IMR-90 (cell line): Measurements from ENCODE around the gene WFDC8. TPM values are rescaled to one million over a fixed set of nuclear protein-coding genes. Genes with fewer than 3 reads are reported as not detected.

Experiments used
- ATAC-seq: fragments of 200-7000 bp; cut with Tn5 transposase; 2 replicates; pipeline ENCODE4 v1.9.1; 2020; ENCODE audit warnings: low read depth, mild to moderate bottlenecking, moderate library complexity
- BruUV-seq: library from RNA; stranded (reverse); fragments of 400-500 nt; replicated peaks from 2 replicates; lab custom pipeline; 2021; lab: Mats Ljungman, UMichigan
- CTCF ChIA-PET: fragments of 300-600 bp; formaldehyde crosslinking; extraction: SDS; loops from one replicate; lab custom pipeline; 2021; ENCODE audit warnings: antibody characterized with exemption; lab: Yijun Ruan, JAX
- POLR2A ChIA-PET: fragments of 300-600 bp; sonication (Branson Sonifier 250); formaldehyde crosslinking; loops from one replicate; lab custom pipeline; 2022; ENCODE audit warnings: antibody characterized with exemption; ENCODE audit not compliant: unreplicated experiment; lab: Charles Lee
- DNase-seq: peaks from one replicate; pipeline ENCODE4 v3.0.0; 2013
- H2AFZ ChIP-seq: replicated peaks from 2 replicates; pipeline ENCODE3; 2013; ENCODE audit warnings: low read length, mild to moderate bottlenecking; ENCODE audit not compliant: poor library complexity
- H2AK5ac ChIP-seq: 2 replicates; pipeline ENCODE4 v1.6.1; 2013; ENCODE audit warnings: low read depth, low read length, inconsistent platforms
- H2AK9ac ChIP-seq: replicated peaks from 2 replicates; pipeline ENCODE3; 2013; ENCODE audit warnings: mild to moderate bottlenecking, low read depth, low read length, moderate library complexity; ENCODE audit not compliant: poor library complexity
- H2BK120ac ChIP-seq: 2 replicates; pipeline ENCODE4 v1.6.1; 2013; ENCODE audit warnings: low read depth, low read length, inconsistent platforms
- H2BK15ac ChIP-seq: 3 replicates; pipeline ENCODE4 v1.6.1; 2013; ENCODE audit warnings: low read depth, low read length, inconsistent platforms
- H2BK20ac ChIP-seq: 2 replicates; pipeline ENCODE4 v1.6.1; 2013; ENCODE audit warnings: low read depth, mild to moderate bottlenecking, inconsistent platforms, low read length, moderate library complexity
- H2BK5ac ChIP-seq: 2 replicates; pipeline ENCODE4 v1.6.1; 2013; ENCODE audit warnings: mild to moderate bottlenecking, low read depth, low read length, inconsistent platforms; ENCODE audit not compliant: poor library complexity, severe bottlenecking
- H3K14ac ChIP-seq: replicated peaks from 2 replicates; pipeline ENCODE4 v1.6.1; 2013; ENCODE audit warnings: low read depth, low read length, inconsistent platforms
- H3K18ac ChIP-seq: 2 replicates; pipeline ENCODE4 v1.6.1; 2013; ENCODE audit warnings: low read depth, low read length, control low read depth
- H3K23ac ChIP-seq: 2 replicates; pipeline ENCODE4 v1.6.1; 2013; ENCODE audit warnings: low read depth, low read length, inconsistent platforms
- H3K27ac ChIP-seq: 2 replicates; pipeline ENCODE4 v1.5.1; 2013; ENCODE audit warnings: mild to moderate bottlenecking, control low read depth, low read length; ENCODE audit not compliant: insufficient read depth
- H3K27me3 ChIP-seq: 2 replicates; pipeline ENCODE4 v1.6.1; 2013; ENCODE audit warnings: low read length; ENCODE audit not compliant: control insufficient read depth, insufficient read depth
- H3K36me3 ChIP-seq: 2 replicates; pipeline ENCODE4 v1.6.1; 2013; ENCODE audit warnings: low read length, mixed read lengths; ENCODE audit not compliant: control insufficient read depth, insufficient read depth
- H3K4ac ChIP-seq: 2 replicates; pipeline ENCODE4 v1.6.1; 2013; ENCODE audit warnings: low read depth, low read length, inconsistent platforms
- H3K4me1 ChIP-seq: 2 replicates; pipeline ENCODE4 v1.6.1; 2013; ENCODE audit warnings: low read length, mixed read lengths; ENCODE audit not compliant: control insufficient read depth, insufficient read depth
- H3K4me2 ChIP-seq: 2 replicates; pipeline ENCODE4 v1.6.1; 2013; ENCODE audit warnings: low read depth, mild to moderate bottlenecking, control low read depth, low read length, moderate library complexity
- H3K4me3 ChIP-seq: 2 replicates; pipeline ENCODE4 v1.5.1; 2013; ENCODE audit warnings: low read depth, mild to moderate bottlenecking, control low read depth, low read length, moderate library complexity; ENCODE audit not compliant: insufficient read depth
- H3K56ac ChIP-seq: 2 replicates; pipeline ENCODE4 v1.6.1; 2013; ENCODE audit warnings: low read length, inconsistent platforms; ENCODE audit not compliant: insufficient read depth; ENCODE audit errors: extremely low read depth
- H3K79me1 ChIP-seq, 2 experiments: 2 replicates each; pipeline ENCODE4 v1.6.1; 2013; ENCODE audit warnings: low read length in 2 of 2, inconsistent platforms in 1 of 2, low read depth in 1 of 2
- H3K9ac ChIP-seq: 2 replicates; pipeline ENCODE4 v1.6.1; 2013; ENCODE audit warnings: low read depth, low read length, control low read depth
- H3K9me1 ChIP-seq: 2 replicates; pipeline ENCODE4 v1.6.1; 2013; ENCODE audit warnings: low read length, inconsistent platforms; ENCODE audit not compliant: insufficient read depth
- H3K9me3 ChIP-seq: 2 replicates; pipeline ENCODE4 v1.6.1; 2013; ENCODE audit warnings: low read length; ENCODE audit not compliant: control insufficient read depth, insufficient read depth
- H4K20me1 ChIP-seq: 2 replicates; pipeline ENCODE4 v1.6.1; 2013; ENCODE audit warnings: low read length, inconsistent platforms; ENCODE audit not compliant: insufficient read depth
- H4K5ac ChIP-seq: 2 replicates; pipeline ENCODE4 v1.6.1; 2013; ENCODE audit warnings: mild to moderate bottlenecking, low read depth, low read length, control low read depth
- H4K8ac ChIP-seq, 2 experiments: 2 replicates each; pipeline ENCODE4 v1.6.1; 2013; ENCODE audit warnings: low read depth in 2 of 2, low read length in 2 of 2, control low read depth in 1 of 2, inconsistent platforms in 1 of 2
- H4K91ac ChIP-seq: 2 replicates; pipeline ENCODE4 v1.6.1; 2013; ENCODE audit warnings: low read depth, low read length, inconsistent platforms; ENCODE audit not compliant: insufficient read depth
- BHLHE40 ChIP-seq: fragments of 150-350 bp; IDR thresholded peaks from 2 replicates; pipeline ENCODE4 v1.6.1; 2016; ENCODE audit warnings: mild to moderate bottlenecking, low read depth, low read length
- CEBPB ChIP-seq: IDR thresholded peaks from 2 replicates; pipeline ENCODE4 v1.6.1; 2012; ENCODE audit warnings: low read depth, low read length, improper control_type of control experiment
- CHD1 ChIP-seq: IDR thresholded peaks from 2 replicates; pipeline ENCODE4 v1.6.1; 2012; ENCODE audit warnings: low read depth, low read length, improper control_type of control experiment
- FOS ChIP-seq: fragments of 150-350 bp; IDR thresholded peaks from 2 replicates; pipeline ENCODE4 v1.6.1; 2016; ENCODE audit warnings: low read depth, low read length
- MAFK ChIP-seq: IDR thresholded peaks from 2 replicates; pipeline ENCODE4 v1.6.1; 2012; ENCODE audit warnings: low read depth, low read length, improper control_type of control experiment
- MAZ ChIP-seq: IDR thresholded peaks from 2 replicates; pipeline ENCODE4 v1.6.1; 2012; ENCODE audit warnings: low read depth, mild to moderate bottlenecking, low read length, improper control_type of control experiment, moderate library complexity, borderline replicate concordance
- MXI1 ChIP-seq: IDR thresholded peaks from 2 replicates; pipeline ENCODE4 v1.6.1; 2012; ENCODE audit warnings: low read depth, mild to moderate bottlenecking, low read length, moderate library complexity, borderline replicate concordance
- NFE2L2 ChIP-seq: fragments of 150-350 bp; IDR thresholded peaks from 2 replicates; pipeline ENCODE4 v1.6.1; 2016; ENCODE audit warnings: low read depth, mild to moderate bottlenecking, low read length
- POLR2A ChIP-seq: IDR thresholded peaks from 2 replicates; pipeline ENCODE4 v1.6.1; 2012; ENCODE audit warnings: mild to moderate bottlenecking, low read depth, low read length
- RAD21 ChIP-seq: IDR thresholded peaks from 2 replicates; pipeline ENCODE4 v1.6.1; 2012; ENCODE audit warnings: low read length, improper control_type of control experiment
- RCOR1 ChIP-seq: IDR thresholded peaks from 2 replicates; pipeline ENCODE4 v1.6.1; 2012; ENCODE audit warnings: mild to moderate bottlenecking, low read length, improper control_type of control experiment; ENCODE audit not compliant: insufficient replicate concordance
- RFX5 ChIP-seq: IDR thresholded peaks from 2 replicates; pipeline ENCODE4 v1.8.0; 2012; ENCODE audit warnings: low read depth, mild to moderate bottlenecking, low read length, moderate library complexity
- WGBS, 2 experiments: methylation state at CpG; one replicate each; pipeline versions ENCODE4 v1.1.5 to v1.1.7; 2013; ENCODE audit warnings: missing lambda C conversion rate in 2 of 2; ENCODE audit not compliant: insufficient read length in 1 of 2; ENCODE audit errors: extremely low coverage in 2 of 2; 5-methylcytosine and 5-hydroxymethylcytosine counted together
- dilution Hi-C: fragments of 300-500 bp; cut with HindIII; formaldehyde crosslinking; loops from one replicate; pipeline ENCODE4 v1.14.3; 2018; ENCODE audit warnings: low sequenced_read_pairs; ENCODE audit not compliant: unreplicated experiment
- in situ Hi-C: fragments of 300-500 bp; cut with MboI; formaldehyde crosslinking; loops from 3 replicates; pipeline ENCODE4 v1.14.3; 2019; ENCODE audit warnings: low sequenced_read_pairs, inconsistent platforms, mixed read lengths
- intact Hi-C: fragments of 100-400 bp; cut with micrococcal nuclease; formaldehyde crosslinking; loops from 2 replicates; pipeline ENCODE4 v1.10.0; 2022
- polyA plus RNA-seq, 3 experiments: library from polyadenylated mRNA; depleted of rRNA; stranded (reverse); fragments of >200 nt; gene quantifications; 2 replicates each; pipeline ENCODE4 v1.2.3, GENCODE V29; 2012; ENCODE audit warnings: low replicate concordance in 1 of 3
- total RNA-seq: library from RNA; depleted of rRNA; stranded (reverse); fragments of >200 nt; gene quantifications from 2 replicates; pipeline ENCODE4 v1.2.3, GENCODE V29; 2012
- TF ChIP-seq, protein P1 (sequence below): fragments of 150-350 bp; IDR thresholded peaks from 2 replicates; pipeline ENCODE4 v1.6.1; 2016; ENCODE audit warnings: low read depth, mild to moderate bottlenecking, low read length, moderate library complexity, borderline replicate concordance
- TF ChIP-seq, protein P2 (sequence below): conservative IDR thresholded peaks from 2 replicates; pipeline ENCODE4 v1.5.1; 2012; ENCODE audit warnings: mild to moderate bottlenecking, low read depth, low read length, improper control_type of control experiment

The WFDC8 gene
- total and polyA plus RNA-seq, 2 of the 4 experiments (the other 2 are of a cell fraction), result not detected

DNA sequence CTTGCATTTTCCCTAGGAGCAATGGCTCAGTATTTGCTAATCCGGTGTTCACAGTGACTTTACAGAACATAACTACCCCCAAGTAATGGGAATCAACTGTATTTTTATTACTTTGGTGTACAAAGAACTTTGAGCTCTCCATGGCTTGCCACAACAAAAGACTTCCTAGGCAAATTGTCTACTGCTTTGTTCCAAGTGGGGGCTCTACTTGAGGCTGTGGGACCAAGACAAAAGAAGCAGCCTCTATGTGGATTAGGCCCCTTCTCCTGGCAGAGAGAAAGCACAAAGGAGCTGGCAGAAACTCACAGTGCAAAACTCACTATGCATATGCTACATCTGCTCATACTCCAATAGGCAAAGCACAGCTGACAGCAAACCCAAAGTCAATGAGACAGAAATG is 853 bp downstream of the WFDC8 start:
- H3K23ac ChIP-seq, result no peak overlapping the region
- H2BK15ac ChIP-seq, result no peak overlapping the region
- H3K4me3 ChIP-seq, result no peak overlapping the region
- no peak overlapping the region for H2BK20ac ChIP-seq
- H2BK120ac ChIP-seq, result no peak overlapping the region
- H3K9me1 ChIP-seq, result no peaks in the 10 kb centered on the region
- no peak overlapping the region for H2BK5ac ChIP-seq
- H4K5ac ChIP-seq, result no peak overlapping the region
- no peak for DNase-seq
- no peaks in the 10 kb centered on the region for H3K79me1 ChIP-seq
- in situ Hi-C loops, result no loop called here
- H3K9ac ChIP-seq, result no peak overlapping the region
- TF ChIP-seq RCOR1 (no peak), MAZ (no peak), FOS (no peak), CEBPB (no peak), MAFK (no peak), RAD21 (no peak), POLR2A (no peak), CHD1 (no peak), RFX5 (no peak), BHLHE40 (no peak), MXI1 (no peak), NFE2L2 (no peak)
- TF ChIP-seq, protein P1, sequence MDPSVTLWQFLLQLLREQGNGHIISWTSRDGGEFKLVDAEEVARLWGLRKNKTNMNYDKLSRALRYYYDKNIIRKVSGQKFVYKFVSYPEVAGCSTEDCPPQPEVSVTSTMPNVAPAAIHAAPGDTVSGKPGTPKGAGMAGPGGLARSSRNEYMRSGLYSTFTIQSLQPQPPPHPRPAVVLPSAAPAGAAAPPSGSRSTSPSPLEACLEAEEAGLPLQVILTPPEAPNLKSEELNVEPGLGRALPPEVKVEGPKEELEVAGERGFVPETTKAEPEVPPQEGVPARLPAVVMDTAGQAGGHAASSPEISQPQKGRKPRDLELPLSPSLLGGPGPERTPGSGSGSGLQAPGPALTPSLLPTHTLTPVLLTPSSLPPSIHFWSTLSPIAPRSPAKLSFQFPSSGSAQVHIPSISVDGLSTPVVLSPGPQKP, result no peak
- TF ChIP-seq, protein P2, sequence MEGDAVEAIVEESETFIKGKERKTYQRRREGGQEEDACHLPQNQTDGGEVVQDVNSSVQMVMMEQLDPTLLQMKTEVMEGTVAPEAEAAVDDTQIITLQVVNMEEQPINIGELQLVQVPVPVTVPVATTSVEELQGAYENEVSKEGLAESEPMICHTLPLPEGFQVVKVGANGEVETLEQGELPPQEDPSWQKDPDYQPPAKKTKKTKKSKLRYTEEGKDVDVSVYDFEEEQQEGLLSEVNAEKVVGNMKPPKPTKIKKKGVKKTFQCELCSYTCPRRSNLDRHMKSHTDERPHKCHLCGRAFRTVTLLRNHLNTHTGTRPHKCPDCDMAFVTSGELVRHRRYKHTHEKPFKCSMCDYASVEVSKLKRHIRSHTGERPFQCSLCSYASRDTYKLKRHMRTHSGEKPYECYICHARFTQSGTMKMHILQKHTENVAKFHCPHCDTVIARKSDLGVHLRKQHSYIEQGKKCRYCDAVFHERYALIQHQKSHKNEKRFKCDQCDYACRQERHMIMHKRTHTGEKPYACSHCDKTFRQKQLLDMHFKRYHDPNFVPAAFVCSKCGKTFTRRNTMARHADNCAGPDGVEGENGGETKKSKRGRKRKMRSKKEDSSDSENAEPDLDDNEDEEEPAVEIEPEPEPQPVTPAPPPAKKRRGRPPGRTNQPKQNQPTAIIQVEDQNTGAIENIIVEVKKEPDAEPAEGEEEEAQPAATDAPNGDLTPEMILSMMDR, result no peak
- H4K8ac ChIP-seq, result no peak overlapping the region
- no peak overlapping the region for H3K4ac ChIP-seq
- H4K20me1 ChIP-seq, result no peaks in the 10 kb centered on the region
- no peak overlapping the region for H3K56ac ChIP-seq
- ATAC-seq, result no peak
- H3K27me3 ChIP-seq, result no peaks in the 10 kb centered on the region
- CTCF ChIA-PET, result no interaction called here
- H3K4me2 ChIP-seq, result no peak overlapping the region
- no peak overlapping the region for H2AK5ac ChIP-seq
- H3K27ac ChIP-seq, result no peak overlapping the region
- no peaks in the 10 kb centered on the region for H3K36me3 ChIP-seq
- POLR2A ChIA-PET, result no interaction called here
- BruUV-seq, result no TSS peak
- H2AK9ac ChIP-seq, result no peak overlapping the region
- dilution Hi-C loops, result no loop called here
- H3K18ac ChIP-seq, result no peak overlapping the region
- no peak overlapping the region for H4K91ac ChIP-seq
- WGBS, 2 experiments, result no CpG with 5 or more reads among the region's 1 CpG
- intact Hi-C loops, result loop anchor here (5.0 kb wide), 1 partner anchor 266 kb away; no protein-coding TSS in a partner anchor
- H3K4me1 ChIP-seq, result no peaks in the 10 kb centered on the region
- no peak overlapping the region for H3K14ac ChIP-seq
- H3K9me3 ChIP-seq, result no peaks in the 10 kb centered on the region
- H2AFZ ChIP-seq, result no peak overlapping the region
